Measurements from ENCODE around the gene AFF1. TPM values are rescaled to one million over a fixed set of nuclear protein-coding genes. Genes with fewer than 3 reads are reported as not detected.
"Not testable (repeated sequence)": the region's sequence is repeated elsewhere in the genome, so short reads cannot be mapped to it uniquely, and the experiment has no call there.

Gene AFF1
- total RNA-seq, 1 donor from 2014 or later, result 60.5 TPM

DNA sequence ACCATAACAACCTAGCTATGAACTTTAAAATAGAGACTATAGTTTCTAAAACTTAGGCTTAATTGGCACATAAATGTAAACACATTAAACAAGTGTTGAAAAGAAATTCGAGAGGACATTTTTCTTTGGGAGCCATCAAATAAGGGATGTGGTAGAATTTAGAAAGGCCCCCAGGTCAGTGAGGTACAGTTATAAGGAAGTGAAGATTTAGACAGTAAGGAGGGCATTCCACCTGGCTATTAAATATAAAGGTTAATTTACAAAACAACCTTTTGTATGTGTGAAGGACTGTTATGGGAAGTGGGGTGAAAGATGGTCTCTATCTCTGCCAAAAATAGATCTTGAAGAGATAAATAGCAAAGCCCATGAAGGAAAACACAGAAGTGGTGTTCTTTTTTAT is 83.9 kb downstream of the AFF1 start:
- intact Hi-C loops (cut with DNase I), result no loop called here
- DNase-seq, result no peak
- ATAC-seq (ENCODE audit: poor library complexity), result no peak

DNA sequence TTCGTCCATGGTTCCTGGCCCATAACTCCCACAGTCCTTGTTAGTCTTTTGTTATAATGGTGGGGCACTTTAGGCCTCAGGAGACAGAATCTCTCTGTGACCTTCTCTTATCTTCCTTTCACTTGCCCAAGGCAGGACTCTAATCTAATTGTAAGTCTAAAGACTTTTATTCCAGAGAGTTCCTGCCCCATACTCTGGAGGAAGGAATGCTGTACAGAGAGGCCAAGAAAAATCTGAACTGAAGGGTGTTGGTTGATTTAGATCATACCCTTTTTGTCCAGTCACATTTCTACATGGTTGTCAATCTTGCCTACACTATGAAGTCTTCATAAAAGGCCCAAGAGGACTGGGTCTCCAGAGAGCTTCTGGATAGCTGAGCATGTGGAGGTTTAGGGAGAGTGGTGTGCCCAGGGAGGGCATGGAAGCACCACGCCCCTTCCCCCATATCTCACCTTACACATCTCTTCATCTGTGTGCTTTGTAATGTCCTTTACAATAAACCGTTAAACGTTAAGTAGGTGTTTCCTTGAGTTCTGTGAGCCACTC is 84.5 kb downstream of the AFF1 start:
- ATAC-seq (ENCODE audit: poor library complexity) (no peak), DNase-seq (no peak)
- intact Hi-C loops (cut with DNase I), result no loop called here

DNA sequence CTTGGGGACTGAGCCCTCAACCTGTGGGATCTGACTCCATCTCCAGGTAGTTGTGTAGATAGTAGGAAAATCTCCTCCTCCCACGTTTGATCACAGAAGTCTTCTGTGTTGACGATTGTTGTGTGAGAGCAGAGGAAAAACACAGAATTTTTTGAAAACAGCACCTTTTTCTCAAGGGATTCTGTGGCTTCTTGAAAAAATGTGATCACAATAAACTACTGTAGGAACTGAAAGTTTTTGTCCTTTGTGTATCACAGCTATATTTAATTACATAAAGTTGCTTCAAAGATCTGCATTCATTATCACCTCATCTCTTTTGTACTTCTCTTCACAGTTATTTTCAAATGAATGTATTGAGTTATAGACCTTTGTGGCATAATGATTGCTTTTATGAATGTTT is 85.1 kb downstream of the AFF1 start:
- DNase-seq, result no peak
- intact Hi-C loops (cut with DNase I), result no loop called here
- no peak for ATAC-seq (ENCODE audit: poor library complexity)

DNA sequence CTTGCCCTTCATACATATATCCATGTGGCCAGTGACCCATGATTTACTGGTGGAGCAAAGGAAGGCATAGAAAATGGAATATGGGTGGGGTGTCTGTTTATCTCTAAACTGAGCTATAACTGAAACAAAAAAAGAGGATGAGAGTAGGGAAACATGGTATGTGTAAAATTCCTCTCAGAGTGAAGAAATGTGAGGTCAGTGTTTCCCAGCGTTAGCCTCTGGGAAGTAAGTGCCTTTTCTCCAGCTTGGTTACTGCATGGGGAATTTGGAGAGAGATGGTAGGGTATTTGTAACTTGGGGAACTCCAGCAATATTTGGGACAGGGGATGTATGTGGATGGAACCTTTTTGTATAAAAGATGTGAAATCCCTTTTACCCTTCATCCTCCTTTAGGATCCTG is 89.4 kb downstream of the AFF1 start:
- intact Hi-C loops (cut with DNase I), result no loop called here
- ATAC-seq (ENCODE audit: poor library complexity) (no peak), DNase-seq (no peak)

DNA sequence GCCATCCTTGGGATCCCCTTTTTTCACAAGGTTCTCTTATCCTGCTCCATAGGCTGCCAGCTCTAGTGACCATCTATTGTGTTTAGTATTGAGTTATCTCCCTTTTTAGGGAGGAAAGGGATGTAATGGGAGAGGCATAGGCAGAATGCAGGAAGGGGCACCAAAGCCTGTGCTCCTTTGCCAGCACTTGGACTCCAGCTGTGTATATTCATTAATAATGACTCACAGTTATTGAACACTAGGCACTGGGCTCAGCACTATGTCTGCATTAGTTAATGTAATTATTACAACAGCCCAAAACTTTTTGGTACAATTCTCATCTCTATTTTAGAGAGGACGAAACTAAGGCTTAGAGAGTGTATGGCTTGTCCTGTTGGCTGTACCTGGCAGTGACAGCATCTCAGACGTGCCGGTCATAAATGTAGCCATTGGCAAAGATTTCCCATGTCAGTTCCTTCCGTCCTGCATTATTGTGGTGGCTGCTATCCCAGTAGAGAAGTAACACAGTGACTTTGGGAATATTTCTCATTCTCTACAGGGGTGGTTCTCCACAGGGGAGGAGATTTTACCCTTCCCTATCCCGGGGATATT is 90.3 kb downstream of the AFF1 start:
- DNase-seq (no peak), ATAC-seq (ENCODE audit: poor library complexity) (no peak)
- intact Hi-C loops (cut with DNase I), result no loop called here

- ATAC-seq (ENCODE audit: poor library complexity), result no peak
- intact Hi-C loops (cut with DNase I), result no loop called here
- DNase-seq, result no peak
Measured at GRCh38 chr4:87025614-87026041, 90.8 kb downstream of the AFF1 start.

DNA sequence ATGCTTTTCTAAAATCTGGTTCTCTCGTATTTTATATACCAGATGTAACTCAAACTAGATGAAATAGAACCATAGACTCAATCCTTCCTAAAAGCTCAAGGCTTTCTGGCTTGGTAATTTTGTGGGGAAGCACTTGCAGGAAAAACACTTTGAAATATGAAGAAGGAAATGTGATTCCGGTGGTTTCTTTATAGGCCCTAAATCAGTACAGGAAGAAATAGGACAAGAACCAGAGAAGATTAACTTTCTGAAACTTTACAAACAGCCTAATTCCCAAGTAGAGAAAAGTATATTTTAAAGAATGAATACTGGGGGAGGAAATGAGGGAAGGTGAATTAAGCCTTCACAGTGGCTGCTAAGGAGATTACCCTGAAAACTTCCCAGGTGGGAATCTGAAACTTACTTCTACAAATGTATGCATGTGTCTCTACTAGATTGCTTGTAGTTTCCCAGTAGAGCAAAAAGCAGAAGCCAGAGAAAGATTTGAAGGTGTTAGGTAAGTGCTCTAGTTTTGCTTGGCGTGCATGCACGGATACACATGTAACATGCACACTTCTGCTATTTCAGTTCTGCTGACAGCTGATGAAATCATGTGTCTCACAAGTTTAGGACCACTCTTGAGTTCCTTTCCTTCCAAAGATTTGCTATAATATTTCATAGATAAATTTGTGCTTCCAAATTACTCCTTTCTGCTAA is 92.1 kb downstream of the AFF1 start:
- intact Hi-C loops (cut with DNase I), result no loop called here
- ATAC-seq (ENCODE audit: poor library complexity) (peak; percentile 59), DNase-seq (no peak)

DNA sequence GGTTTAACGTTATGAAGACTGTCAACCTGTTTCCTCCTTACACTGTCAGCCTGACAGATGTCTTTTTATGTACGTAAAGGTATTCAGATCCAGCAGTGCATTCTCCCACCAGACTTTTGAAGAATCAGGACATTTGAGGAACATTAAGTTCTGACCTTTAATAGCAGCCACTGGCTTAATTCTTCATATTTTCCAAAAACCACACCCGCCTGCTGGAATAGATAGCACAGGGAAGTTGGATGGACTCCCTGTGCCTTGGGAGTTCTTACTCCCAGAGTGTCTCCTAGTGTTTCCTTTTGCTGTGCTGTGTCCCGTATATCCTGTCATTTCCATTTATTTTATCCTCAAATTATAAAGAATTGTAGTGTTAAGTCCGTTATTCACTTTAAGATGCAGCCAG is 94.5 kb downstream of the AFF1 start:
- ATAC-seq (ENCODE audit: poor library complexity), result peak; percentile 67
- no peak for DNase-seq

DNA sequence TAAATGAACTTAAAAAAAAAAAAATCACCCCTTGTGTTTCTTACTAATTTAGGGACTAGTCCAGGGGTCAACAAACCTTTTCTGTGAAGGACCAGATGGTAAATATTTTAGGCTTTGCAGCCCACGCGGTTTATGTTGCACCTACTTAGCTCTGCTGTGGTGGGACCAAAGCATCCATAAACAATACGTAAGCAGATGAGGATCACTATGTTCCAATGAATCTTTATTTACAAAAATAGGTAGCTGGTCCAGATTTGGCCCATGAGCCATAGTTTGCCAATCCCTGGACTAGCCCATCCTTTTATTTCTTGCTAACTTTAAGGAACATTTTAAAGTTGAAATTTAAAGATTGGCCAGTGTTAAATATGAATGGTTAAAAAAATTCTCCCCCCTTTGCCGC is 95.3 kb downstream of the AFF1 start:
- intact Hi-C loops (cut with DNase I), result no loop called here
- DNase-seq, result no peak
- no peak for ATAC-seq (ENCODE audit: poor library complexity)

More for the DNA sequence above, 94.5 kb downstream of the AFF1 start:
- intact Hi-C loops (cut with DNase I), result no loop called here

- peak; percentile 4 for ATAC-seq (ENCODE audit: poor library complexity)
- DNase-seq, result no peak
- intact Hi-C loops (cut with DNase I), result no loop called here
Measured at GRCh38 chr4:87030755-87031441, 96.1 kb downstream of the AFF1 start.

DNA sequence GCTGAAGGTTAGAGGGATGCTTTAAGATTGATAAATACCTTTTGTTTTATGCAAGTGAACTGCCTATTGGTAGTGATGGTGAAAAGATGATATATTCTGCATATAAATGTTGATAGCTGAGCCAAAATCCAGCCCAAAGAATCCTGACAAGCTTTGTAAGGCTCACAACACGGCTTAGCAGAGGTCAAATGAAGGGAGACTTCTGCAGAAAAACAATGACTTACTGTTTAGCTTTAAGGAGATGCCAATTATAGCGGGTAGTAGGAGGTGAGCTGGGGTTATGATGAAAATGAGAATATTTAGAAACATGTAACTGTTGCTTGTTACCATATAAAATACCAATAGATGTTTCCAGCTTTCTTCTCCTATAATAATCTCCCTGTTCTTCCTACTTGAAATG is 97.1 kb downstream of the AFF1 start:
- DNase-seq, result no peak
- ATAC-seq (ENCODE audit: poor library complexity), result no peak
- intact Hi-C loops (cut with DNase I), result no loop called here

DNA sequence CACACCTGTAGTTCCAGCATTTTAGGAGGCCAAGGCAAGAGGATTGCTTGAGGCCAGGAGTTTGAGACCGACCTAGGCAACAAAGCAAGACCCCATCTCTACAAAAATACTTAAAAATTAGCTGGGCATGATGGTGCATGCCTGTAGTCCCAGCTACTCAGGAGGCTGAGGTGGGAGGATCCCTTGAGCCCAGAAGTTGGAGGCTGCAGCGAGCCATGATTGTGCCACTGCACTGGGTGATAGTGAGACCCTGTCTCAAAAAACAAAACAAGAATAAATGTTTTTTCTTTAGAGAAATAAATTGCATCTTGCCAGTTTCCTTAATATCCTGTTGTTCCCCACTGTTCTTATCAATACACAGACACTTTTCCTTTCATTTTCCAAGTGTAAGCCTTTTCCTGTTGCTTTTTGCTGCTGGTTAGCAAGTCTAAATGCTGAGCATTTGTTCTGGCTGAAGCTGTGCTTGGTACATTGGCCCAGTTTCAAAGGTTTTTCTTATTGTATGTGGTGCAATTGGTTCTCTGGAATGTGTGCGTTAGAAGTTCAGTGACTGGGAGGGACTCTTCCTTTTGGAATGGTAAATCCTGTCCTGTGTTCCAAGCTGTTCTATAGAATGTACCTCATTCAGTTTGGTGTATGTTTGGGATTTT is 98.2 kb downstream of the AFF1 start:
- intact Hi-C loops (cut with DNase I), result no loop called here
- peak; percentile 16 for ATAC-seq (ENCODE audit: poor library complexity)
- DNase-seq, result no peak

GRCh38 chr4:87033902-87034301 is 99.1 kb downstream of the AFF1 start:
- DNase-seq (no peak), ATAC-seq (ENCODE audit: poor library complexity) (no peak)
- intact Hi-C loops (cut with DNase I), result no loop called here

- ATAC-seq (ENCODE audit: poor library complexity), result no peak
- intact Hi-C loops (cut with DNase I), result no loop called here
Measured at GRCh38 chr4:87034527-87034926, 99.7 kb downstream of the AFF1 start.

GRCh38 chr4:87035881-87036509 is 101.2 kb downstream of the AFF1 start:
- DNase-seq (no peak), ATAC-seq (ENCODE audit: poor library complexity) (peak; percentile 68)
- intact Hi-C loops (cut with DNase I), result no loop called here

More at GRCh38 chr4:87034527-87034926, 99.7 kb downstream of the AFF1 start:
- DNase-seq, result no peak

GRCh38 chr4:87036713-87037112 is 101.9 kb downstream of the AFF1 start:
- intact Hi-C loops (cut with DNase I), result no loop called here
- DNase-seq (no peak), ATAC-seq (ENCODE audit: poor library complexity) (peak; percentile 11)

DNA sequence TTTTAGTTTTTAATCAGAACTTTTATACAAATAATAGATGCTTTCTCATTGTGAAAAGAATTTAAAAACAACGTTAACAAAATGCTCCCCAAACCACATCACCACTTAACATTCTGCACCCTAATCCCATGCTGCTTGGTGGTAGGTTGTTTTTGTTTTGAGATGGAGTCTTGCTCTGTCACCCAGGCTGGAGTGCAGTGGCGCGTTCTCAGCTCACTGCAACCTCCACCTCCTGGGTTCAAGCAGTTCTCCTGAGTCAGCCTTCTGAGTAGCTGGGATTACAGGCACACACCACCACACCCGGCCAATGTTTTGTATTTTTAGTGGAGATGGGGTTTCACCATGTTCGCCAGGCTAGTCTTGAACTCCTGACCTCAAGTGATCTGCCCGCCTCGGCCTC is 102.4 kb downstream of the AFF1 start:
- intact Hi-C loops (cut with DNase I); DNase-seq; ATAC-seq (ENCODE audit: poor library complexity): not testable (repeated sequence)

DNA sequence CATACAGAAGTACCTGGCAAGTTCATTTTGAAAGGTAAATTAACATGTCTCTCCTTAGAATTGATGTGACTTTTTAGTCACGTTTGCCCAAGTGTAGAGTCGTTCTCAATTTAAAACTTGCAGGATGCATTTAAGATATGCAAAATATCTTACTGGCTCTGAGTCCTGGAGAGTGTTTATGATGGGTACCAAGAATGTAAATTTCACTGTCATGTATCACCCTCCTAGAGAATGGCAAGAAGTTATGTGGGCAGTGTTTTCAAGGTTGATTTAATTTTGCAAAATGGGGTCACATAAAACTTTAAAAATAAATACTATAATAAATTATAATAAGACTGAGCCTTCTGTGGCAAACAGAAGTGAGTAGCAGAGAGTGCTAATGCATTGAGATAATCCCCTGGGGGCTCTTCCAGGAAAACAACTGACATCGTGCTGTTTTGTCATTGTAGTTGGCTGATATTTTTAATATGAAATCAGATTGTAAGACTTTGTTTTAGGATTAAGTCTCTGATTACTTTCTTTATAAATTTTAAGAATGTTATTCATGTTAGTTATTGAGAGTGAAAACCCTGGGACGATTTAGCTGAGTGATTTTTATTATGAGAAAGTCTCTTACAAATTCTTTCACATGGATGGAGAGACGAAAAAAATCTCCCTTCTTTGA is 103.0 kb downstream of the AFF1 start:
- DNase-seq (no peak), ATAC-seq (ENCODE audit: poor library complexity) (no peak)
- intact Hi-C loops (cut with DNase I), result no loop called here

Measured in Right ventricle myocardium superior (tissue), 1 donor.